ENCODE measurements around the gene PGA3. TPM values are rescaled to one million over a fixed set of nuclear protein-coding genes. Genes with fewer than 3 reads are reported as not detected.
A peak's percentile ranks its signal among the peaks of the same experiment; 100 is the strongest.

Gene PGA3
- total and polyA plus RNA-seq, 11 donors = 0.16 to 3.1 (median 1.4) TPM; not detected in 5

- peaks cover 0 to 44% (median 0%) of the 10 kb centered on the region in 12 donors for H3K4me1 ChIP-seq
- H3K9me3 ChIP-seq = no peaks in the 10 kb centered on the region
- no peaks in the 10 kb centered on the region for H3K36me3 ChIP-seq
- WGBS, 4 donors = 89 to 93% (median 90%) methylated on average over 9 of the region's 9 CpGs
- peak overlapping the region in 1 of 12 donors; percentile 84 for H3K27ac ChIP-seq
- H3K27me3 ChIP-seq = peaks cover 0 to 5% (median 0%) of the 10 kb centered on the region in 9 donors
- no peak overlapping the region for H3K4me3 ChIP-seq
- ATAC-seq (no peak), DNase-seq (no peak)
- intact Hi-C loops (cut with DNase I) = loop anchor here in 1 of 10 donors (10.0 kb wide), 2 partner anchors 63 to 333 kb away; partner anchors contain the start of gene CD5
- TF ChIP-seq POLR2A (IDR thresholded peaks at IDR 0.05) = no peak
- TF ChIP-seq, protein P1, sequence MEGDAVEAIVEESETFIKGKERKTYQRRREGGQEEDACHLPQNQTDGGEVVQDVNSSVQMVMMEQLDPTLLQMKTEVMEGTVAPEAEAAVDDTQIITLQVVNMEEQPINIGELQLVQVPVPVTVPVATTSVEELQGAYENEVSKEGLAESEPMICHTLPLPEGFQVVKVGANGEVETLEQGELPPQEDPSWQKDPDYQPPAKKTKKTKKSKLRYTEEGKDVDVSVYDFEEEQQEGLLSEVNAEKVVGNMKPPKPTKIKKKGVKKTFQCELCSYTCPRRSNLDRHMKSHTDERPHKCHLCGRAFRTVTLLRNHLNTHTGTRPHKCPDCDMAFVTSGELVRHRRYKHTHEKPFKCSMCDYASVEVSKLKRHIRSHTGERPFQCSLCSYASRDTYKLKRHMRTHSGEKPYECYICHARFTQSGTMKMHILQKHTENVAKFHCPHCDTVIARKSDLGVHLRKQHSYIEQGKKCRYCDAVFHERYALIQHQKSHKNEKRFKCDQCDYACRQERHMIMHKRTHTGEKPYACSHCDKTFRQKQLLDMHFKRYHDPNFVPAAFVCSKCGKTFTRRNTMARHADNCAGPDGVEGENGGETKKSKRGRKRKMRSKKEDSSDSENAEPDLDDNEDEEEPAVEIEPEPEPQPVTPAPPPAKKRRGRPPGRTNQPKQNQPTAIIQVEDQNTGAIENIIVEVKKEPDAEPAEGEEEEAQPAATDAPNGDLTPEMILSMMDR (IDR thresholded peaks at IDR 0.05) = no peak
These were observed 35.1 kb upstream of the PGA3 start for GRCh38 chr11:61168042-61168688.

DNA sequence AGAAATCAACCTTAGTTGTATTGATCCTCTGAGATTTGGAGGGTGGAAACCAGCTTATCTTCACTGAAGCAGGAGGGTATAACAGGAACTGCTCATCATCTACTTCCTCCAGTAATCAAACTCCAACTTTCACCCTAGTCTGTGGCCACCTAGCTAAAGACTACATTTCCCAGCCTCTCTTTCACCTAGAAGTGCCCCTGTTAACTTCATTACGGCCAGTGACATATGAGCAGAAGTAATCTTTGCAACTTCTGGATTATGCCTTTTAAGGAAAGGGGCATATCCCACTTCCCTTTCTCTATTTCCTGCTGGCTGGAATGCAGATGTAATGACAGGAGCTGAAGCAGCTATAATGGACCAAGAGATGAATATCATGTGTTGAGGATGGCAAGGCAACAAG, 34.5 kb upstream of the PGA3 start:
- 61 to 79% (median 69%) methylated on average over 1 of the region's 1 CpG for WGBS, 4 donors
- Histone ChIP-seq H3K27ac (peak overlapping the region in 1 of 12 donors; percentile 84), H3K27me3 (peaks cover 0 to 8% (median 0%) of the 10 kb centered on the region in 9 donors), H3K4me3 (no peak overlapping the region), H3K4me1 (peaks cover 0 to 40% (median 0%) of the 10 kb centered on the region in 12 donors), H3K9me3 (no peaks in the 10 kb centered on the region), H3K36me3 (no peaks in the 10 kb centered on the region)
- ATAC-seq (no peak), DNase-seq (no peak)
- TF ChIP-seq, protein P1 (IDR thresholded peaks at IDR 0.05) = no peak
- no peak for TF ChIP-seq POLR2A (IDR thresholded peaks at IDR 0.05)
- intact Hi-C loops (cut with DNase I) = loop anchor here in 1 of 10 donors (10.0 kb wide), 2 partner anchors 64 to 334 kb away; partner anchors contain the start of gene CD5

- no peak for ATAC-seq
- H3K27ac ChIP-seq = no peak overlapping the region
- WGBS, 4 donors = 71 to 84% (median 75%) methylated on average over 9 of the region's 9 CpGs
- intact Hi-C loops (cut with DNase I) = no loop called here
- peaks cover 0 to 15% (median 0%) of the 10 kb centered on the region in 9 donors for H3K27me3 ChIP-seq
- DNase-seq = no peak
- no peak overlapping the region for H3K4me3 ChIP-seq
- no peak for TF ChIP-seq POLR2A (IDR thresholded peaks at IDR 0.05)
- TF ChIP-seq, protein P1 (IDR thresholded peaks at IDR 0.05) = no peak
- no peaks in the 10 kb centered on the region for H3K36me3 ChIP-seq
- peaks cover 0 to 27% (median 0%) of the 10 kb centered on the region in 12 donors for H3K4me1 ChIP-seq
- H3K9me3 ChIP-seq = no peaks in the 10 kb centered on the region
These were observed 32.7 kb upstream of the PGA3 start for GRCh38 chr11:61170566-61170965.

GRCh38 chr11:61171907-61172306, 31.4 kb upstream of the PGA3 start:
- no peak overlapping the region for H3K27ac ChIP-seq
- 77 to 82% (median 79%) methylated on average over 3 of the region's 3 CpGs for WGBS, 4 donors
- ATAC-seq = no peak
- DNase-seq = no peak
- H3K4me1 ChIP-seq = peaks cover 0 to 27% (median 0%) of the 10 kb centered on the region in 12 donors
- no peaks in the 10 kb centered on the region for H3K9me3 ChIP-seq
- TF ChIP-seq, protein P1 (IDR thresholded peaks at IDR 0.05) = no peak
- TF ChIP-seq POLR2A (IDR thresholded peaks at IDR 0.05) = no peak
- H3K27me3 ChIP-seq = peaks cover 0 to 15% (median 0%) of the 10 kb centered on the region in 9 donors
- H3K4me3 ChIP-seq = no peak overlapping the region
- H3K36me3 ChIP-seq = no peaks in the 10 kb centered on the region
- intact Hi-C loops (cut with DNase I) = no loop called here

Data from heart left ventricle (tissue), 16 donors.